OCI-M2 (cell line): ENCODE measurements around the gene HMCN1.

Experiments
- DNase-seq: peaks from one replicate; lab custom pipeline; 2025; ENCODE audit not compliant: unreplicated experiment; lab: John Stamatoyannopoulos, UW

HMCN1 gene

DNA sequence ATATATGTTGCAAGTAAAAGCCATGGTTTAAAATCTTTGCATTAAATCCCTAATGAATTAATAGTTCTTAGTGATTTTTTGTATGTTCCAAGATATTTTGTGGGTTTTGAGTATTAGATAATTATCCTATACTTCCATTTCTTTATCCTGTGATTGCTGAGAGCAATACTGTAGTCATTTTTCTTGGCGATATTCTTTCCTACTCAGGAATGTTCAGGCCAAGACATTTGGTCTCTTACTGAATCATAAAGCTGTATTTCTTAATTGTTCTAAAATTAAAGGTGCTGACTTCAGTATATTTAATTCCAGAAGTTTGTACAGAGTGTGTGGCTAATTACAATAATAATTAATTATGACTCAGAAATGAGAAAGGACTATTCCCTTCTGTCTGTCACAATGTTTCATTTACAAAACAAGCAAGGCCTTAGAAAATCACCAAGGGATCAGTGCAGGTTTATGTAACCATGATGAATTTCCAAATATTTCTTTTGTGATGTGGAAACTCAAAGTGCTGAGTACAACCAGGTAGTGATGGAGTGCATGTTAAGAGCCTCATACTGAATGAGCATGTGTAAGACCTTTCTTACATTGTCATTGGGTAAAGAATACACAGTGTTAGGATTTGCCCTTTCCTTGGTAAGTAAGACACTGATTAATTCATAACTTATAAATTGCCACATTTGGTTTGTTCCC is 161.2 kb downstream of the HMCN1 start:
- no peak for DNase-seq

DNA sequence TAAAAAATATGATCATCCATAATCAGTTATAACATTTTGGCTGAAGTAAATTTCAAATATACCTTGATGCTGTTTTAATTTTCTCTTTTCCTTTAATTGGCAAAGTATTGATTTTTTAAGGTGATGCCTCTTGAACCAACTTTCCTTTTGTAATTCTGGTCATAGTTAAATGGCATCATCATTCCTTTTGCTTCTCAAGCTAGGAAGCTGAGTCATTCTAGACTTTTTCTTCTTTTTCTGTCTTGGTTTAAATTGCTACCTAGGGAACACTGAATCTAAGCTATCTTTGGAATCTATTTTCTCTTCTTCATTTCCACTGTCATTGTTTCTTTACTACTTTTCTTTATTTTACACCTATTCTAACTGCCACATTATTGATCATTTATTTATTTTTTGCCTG is 162.7 kb downstream of the HMCN1 start:
- no peak for DNase-seq

DNA sequence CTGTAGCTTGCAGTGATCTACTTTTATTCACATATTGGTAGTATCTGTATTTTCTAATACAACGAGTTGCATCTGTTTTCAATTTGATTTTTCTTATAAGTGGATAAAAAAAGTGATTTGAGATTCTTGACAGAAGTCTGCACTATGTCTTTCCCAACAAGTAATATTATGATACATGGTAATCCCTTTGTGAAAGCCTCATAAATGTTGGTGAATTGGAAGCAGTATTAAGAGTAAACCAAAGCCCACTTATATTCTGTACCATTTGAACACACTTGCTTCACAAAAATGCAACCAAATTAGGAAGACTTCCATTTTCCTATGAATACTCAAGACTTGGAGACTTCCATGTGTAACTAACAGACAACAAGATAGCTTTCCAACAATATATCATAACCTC is 172.0 kb downstream of the HMCN1 start:
- no peak for DNase-seq

- no peak for DNase-seq
Observed at GRCh38 chr1:185907246-185907645, 173.1 kb downstream of the HMCN1 start.

DNA sequence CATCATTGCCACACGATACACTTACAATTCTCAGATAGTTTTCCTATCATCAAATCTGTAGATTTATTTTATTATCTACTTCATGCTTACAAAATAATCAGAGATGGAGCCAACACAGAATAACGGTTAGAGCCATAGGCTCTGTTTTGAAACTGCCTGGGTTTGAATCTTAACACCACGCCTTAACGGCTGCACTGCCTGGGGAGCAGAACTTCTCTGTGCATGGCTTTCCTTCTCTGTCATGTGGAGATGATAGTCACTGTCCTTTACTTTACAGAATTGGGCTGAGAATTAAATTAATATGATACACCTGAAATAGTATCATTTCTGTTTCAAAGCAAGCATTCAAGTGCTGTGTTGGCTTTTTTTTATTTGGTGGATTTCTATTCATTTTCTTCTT is 177.8 kb downstream of the HMCN1 start:
- DNase-seq = no peak

GRCh38 chr1:185912504-185912903 is 178.3 kb downstream of the HMCN1 start:
- no peak for DNase-seq

GRCh38 chr1:185914089-185914488 is 179.9 kb downstream of the HMCN1 start:
- no peak for DNase-seq

DNA sequence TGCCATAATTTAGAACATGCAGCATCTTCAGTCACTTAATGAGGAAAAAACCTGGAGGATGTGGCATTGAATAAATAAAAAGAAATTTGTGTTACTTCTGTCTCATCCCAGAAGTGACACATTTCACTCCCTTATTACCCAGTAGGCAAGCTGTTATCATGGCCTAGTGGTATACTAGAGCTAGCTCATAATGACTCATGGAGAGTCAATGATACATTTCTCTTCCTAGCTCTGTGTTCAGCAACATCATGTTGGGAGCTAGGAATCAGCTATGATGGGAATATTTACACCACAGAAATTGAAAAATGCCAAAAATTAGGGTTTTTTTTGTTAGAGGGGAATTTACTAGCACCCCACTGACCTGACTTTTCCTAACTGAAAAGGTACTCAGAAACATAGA is 182.7 kb downstream of the HMCN1 start:
- DNase-seq = no peak

DNA sequence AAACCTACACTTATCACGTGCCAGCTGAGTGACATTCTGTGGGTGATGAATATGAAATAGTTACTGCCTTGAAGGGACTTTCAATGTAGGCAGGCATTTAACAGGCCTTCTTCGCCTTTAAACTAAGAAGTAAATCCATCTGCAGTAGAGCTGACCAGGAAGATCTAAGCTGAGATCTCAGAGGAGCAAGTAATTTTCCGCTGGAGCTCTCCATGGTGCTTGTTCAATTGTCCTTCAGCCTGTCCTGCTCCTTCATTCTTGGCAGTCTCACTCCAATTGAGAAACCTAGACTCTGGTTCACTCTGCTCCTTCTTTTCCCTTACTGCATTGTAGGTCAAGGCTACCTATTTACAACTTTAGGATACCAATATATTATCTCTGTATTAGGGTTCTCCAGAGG is 183.5 kb downstream of the HMCN1 start:
- peak; percentile 5 for DNase-seq

DNA sequence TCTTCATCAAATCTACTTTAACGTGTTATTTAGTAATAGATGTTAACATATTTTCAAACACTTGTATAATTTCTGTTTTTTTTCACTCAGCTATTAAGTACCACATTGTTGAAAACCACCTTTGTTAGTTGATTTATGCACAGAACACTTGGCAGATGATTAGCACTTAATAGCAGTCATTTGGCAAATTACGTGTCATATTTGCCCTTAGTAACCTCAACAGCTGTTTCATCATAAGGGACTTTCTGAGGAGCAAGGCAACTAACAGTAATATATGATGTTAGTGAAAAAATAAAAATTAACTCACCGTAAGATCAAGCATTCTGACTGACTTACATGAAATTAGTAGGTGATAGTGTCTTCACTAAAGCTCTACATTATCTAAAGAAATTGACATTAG is 186.4 kb downstream of the HMCN1 start:
- no peak for DNase-seq

GRCh38 chr1:185921636-185922035 is 187.4 kb downstream of the HMCN1 start:
- no peak for DNase-seq

DNA sequence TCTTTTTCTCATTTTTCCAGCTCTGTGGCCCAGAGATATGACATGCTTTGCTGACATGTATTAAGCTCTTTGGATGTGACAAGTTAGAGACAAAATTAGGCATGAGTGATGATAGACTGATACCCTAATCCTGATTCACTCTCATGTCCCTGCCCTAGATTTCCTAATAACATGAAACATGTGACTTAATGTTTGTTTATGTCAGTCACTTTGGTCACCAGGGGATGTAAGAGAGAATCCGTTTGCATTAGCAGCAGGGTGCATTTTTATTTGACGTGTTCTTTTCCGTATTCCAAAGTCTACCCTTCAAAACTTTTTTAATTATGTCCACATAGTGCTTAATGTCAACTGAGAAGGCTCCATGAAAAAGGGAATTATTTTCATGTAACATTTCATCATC is 192.4 kb downstream of the HMCN1 start:
- no peak for DNase-seq

GRCh38 chr1:185929776-185930175 is 195.6 kb downstream of the HMCN1 start:
- DNase-seq = no peak

DNA sequence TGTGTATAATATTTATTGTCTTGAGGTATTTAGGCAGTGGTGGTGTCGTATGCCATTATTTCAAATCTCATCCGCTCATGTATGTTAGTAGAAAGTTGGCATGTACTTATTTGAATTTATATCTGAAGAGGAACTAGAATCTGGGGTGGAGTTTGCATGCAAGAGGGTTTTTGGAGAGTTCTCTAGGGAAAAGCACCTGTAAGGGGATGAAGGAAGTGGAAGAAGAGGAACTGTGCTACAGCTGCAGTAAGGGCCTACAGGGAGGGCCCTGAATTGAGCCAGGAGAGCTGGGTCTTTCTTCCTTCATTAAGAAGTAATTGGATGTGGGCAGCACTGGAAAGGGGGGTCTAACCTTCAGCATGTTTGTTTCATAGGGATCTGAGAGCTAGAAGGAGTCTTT is 197.2 kb downstream of the HMCN1 start:
- no peak for DNase-seq

GRCh38 chr1:185933580-185933979 is 199.4 kb downstream of the HMCN1 start:
- no peak for DNase-seq

- DNase-seq = no peak
Observed at GRCh38 chr1:185934476-185935189, 200.4 kb downstream of the HMCN1 start.

- no peak for DNase-seq
Observed at GRCh38 chr1:185935360-185935759, 201.2 kb downstream of the HMCN1 start.

- DNase-seq = no peak
Observed at GRCh38 chr1:185936641-185937040, 202.4 kb downstream of the HMCN1 start.

DNA sequence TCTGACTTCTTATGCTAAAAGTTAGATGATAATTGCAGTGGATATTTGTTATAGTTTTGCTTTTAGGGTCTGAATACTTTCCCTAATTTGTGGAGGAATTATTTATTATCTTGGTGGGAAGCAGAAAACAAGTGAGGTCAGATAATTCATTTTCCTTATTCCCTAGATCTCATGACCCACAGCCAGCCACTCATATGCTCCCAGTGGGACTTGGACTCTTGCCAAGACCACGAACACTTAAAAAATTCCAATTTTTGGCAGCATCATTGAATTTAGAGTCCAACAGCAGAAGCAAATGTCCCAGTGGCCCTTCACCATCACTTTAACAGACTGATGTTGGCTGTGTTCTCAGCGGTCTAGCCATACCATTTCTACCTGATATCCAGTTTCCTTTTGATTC is 204.2 kb downstream of the HMCN1 start:
- no peak for DNase-seq

DNA sequence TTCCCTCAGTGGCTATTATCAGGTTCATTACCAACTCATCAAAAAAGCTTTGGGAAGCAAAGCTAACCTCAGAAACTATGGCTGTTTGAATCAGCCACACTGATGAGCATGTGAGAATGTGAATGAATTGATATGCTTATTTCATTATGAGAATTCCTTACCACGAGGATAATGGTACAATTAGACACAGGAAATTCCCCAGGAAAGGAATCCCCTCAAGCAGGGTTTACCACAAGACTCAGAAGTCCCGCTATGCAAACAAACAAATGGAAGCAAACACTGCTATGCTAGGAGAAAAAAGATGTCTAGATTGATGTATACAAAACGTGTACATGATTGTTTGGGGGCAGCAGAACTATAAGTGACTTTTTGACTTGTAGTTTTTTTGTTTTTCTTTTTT is 205.0 kb downstream of the HMCN1 start:
- DNase-seq = no peak

- DNase-seq = no peak
Observed at GRCh38 chr1:185942961-185943360, 208.8 kb downstream of the HMCN1 start.

GRCh38 chr1:185956881-185957280 is 222.7 kb downstream of the HMCN1 start:
- no peak for DNase-seq
